HepG2 (cell line): ENCODE data around the gene GDAP2. TPM values are rescaled to one million over a fixed set of nuclear protein-coding genes. Genes with fewer than 3 reads are reported as not detected.

Source experiments
- CREB1 ChIP-seq, 2 experiments: fragments of 450-650 bp in 1 of 2; IDR thresholded peaks; 2 replicates each; pipeline ENCODE4 v1.6.1; 2016 to 2017; ENCODE audit warnings: control low read depth in 1 of 2, mild to moderate bottlenecking in 1 of 2, missing compliant biosample characterization in 1 of 2, missing genetic modification characterization in 1 of 2
- E2F1 ChIP-seq: sonication (generic); formaldehyde crosslinking; IDR thresholded peaks from 2 replicates; pipeline ENCODE4 v1.5.0; 2020; ENCODE audit warnings: missing genetic modification reagents
- EEA1 ChIP-seq: sonication (generic); formaldehyde crosslinking; IDR thresholded peaks from 2 replicates; pipeline ENCODE4 v1.5.1; 2020; ENCODE audit warnings: mild to moderate bottlenecking, missing genetic modification reagents, borderline replicate concordance
- ETV5 ChIP-seq: IDR thresholded peaks from 2 replicates; pipeline ENCODE4 v1.6.1; 2018; ENCODE audit warnings: missing biosample characterization, missing genetic modification reagents, inconsistent platforms, borderline replicate concordance
- FOXA1 ChIP-seq, 2 experiments: fragments of 450-650 bp in 1 of 2; sonication (generic) in 1 of 2; formaldehyde crosslinking in 1 of 2; IDR thresholded peaks; 2 replicates each; pipeline versions ENCODE4 v1.4.0 to v1.6.1; 2016 to 2020; ENCODE audit warnings: missing genetic modification reagents in 1 of 2
- HIVEP1 ChIP-seq: sonication (generic); formaldehyde crosslinking; IDR thresholded peaks from 2 replicates; pipeline ENCODE4 v1.4.0; 2020; ENCODE audit warnings: mild to moderate bottlenecking, missing genetic modification reagents
- HOMEZ ChIP-seq: IDR thresholded peaks from 2 replicates; pipeline ENCODE4 v1.6.1; 2016; ENCODE audit warnings: low read depth
- NBN ChIP-seq: fragments of 450-650 bp; conservative IDR thresholded peaks from 2 replicates; pipeline ENCODE4 v1.6.1; 2017
- NR0B2 ChIP-seq: sonication (generic); formaldehyde crosslinking; IDR thresholded peaks from 2 replicates; pipeline ENCODE4 v1.4.0; 2020; ENCODE audit warnings: mild to moderate bottlenecking, missing genetic modification reagents
- POGK ChIP-seq: sonication (generic); formaldehyde crosslinking; conservative IDR thresholded peaks from 2 replicates; pipeline ENCODE4 v1.8.0; 2022; ENCODE audit warnings: mild to moderate bottlenecking, moderate library complexity, missing genetic modification reagents
- SAP130 ChIP-seq: IDR thresholded peaks from 2 replicates; pipeline ENCODE4 v1.6.1; 2016; ENCODE audit warnings: low read depth
- SPEN ChIP-seq: sonication (generic); formaldehyde crosslinking; IDR thresholded peaks from 2 replicates; pipeline ENCODE4 v1.5.1; 2020; ENCODE audit warnings: low read depth, mild to moderate bottlenecking, missing genetic modification reagents
- TFDP2 ChIP-seq: sonication (generic); formaldehyde crosslinking; IDR thresholded peaks from 2 replicates; pipeline ENCODE4 v1.4.0; 2020; ENCODE audit warnings: missing genetic modification reagents
- TRAFD1 ChIP-seq: sonication (generic); formaldehyde crosslinking; IDR thresholded peaks from 2 replicates; pipeline ENCODE4 v1.5.1; 2020; ENCODE audit warnings: missing genetic modification reagents, mild to moderate bottlenecking, borderline replicate concordance
- ZFYVE20 ChIP-seq: sonication (generic); formaldehyde crosslinking; IDR thresholded peaks from 2 replicates; pipeline ENCODE4 v1.8.0; 2023; ENCODE audit warnings: low read depth, mild to moderate bottlenecking, moderate library complexity, missing genetic modification reagents, borderline replicate concordance
- ZNF235 ChIP-seq: sonication (generic); formaldehyde crosslinking; IDR thresholded peaks from 2 replicates; pipeline ENCODE4 v1.8.1; 2023; ENCODE audit warnings: mild to moderate bottlenecking, missing genetic modification reagents, borderline replicate concordance
- ZNF564 ChIP-seq: sonication (generic); formaldehyde crosslinking; IDR thresholded peaks from 2 replicates; pipeline ENCODE4 v1.8.1; 2023; ENCODE audit warnings: mild to moderate bottlenecking, missing genetic modification reagents
- ZNF644 ChIP-seq: IDR thresholded peaks from 2 replicates; pipeline ENCODE4 v1.6.1; 2016; ENCODE audit warnings: low read depth
- ZNF713 ChIP-seq: sonication (generic); formaldehyde crosslinking; IDR thresholded peaks from 2 replicates; pipeline ENCODE4 v1.4.0; 2020; ENCODE audit warnings: mild to moderate bottlenecking, missing genetic modification reagents
- ZNF737 ChIP-seq: sonication (generic); formaldehyde crosslinking; IDR thresholded peaks from 2 replicates; pipeline ENCODE4 v1.5.0; 2020; ENCODE audit warnings: missing genetic modification reagents, mild to moderate bottlenecking, borderline replicate concordance
- polyA plus RNA-seq, 8 experiments: library from polyadenylated mRNA; depleted of rRNA in 3 of 8; stranded (reverse) in 7 of 8; unstranded in 1 of 8; fragments of >200 nt; fragmentation: Illumina TruSeq in 4 of 8; extraction: Trizol in 4 of 8; gene quantifications; 2 replicates each; pipeline versions ENCODE4 v1.2.1 to v1.2.3, GENCODE V29; 2011 to 2016; ENCODE audit warnings: low read depth in 4 of 8, missing spikeins in 1 of 8, mixed read lengths in 1 of 8; ENCODE audit not compliant: insufficient read depth in 1 of 8
- total RNA-seq, 5 experiments: library from RNA; depleted of rRNA; stranded (reverse); fragments of >200 nt; fragmentation: Illumina TruSeq; extraction: Trizol; gene quantifications; 2 replicates each; pipeline ENCODE4 v1.2.3, GENCODE V29; 2016; ENCODE audit warnings: low read depth in 1 of 5

Gene GDAP2
- total and polyA plus RNA-seq, 2 of the 13 experiments (the other 11 are each of a cell fraction or from before 2014, with no cell fraction given), result 11.4 to 23.2 TPM

GRCh38 chr1:117929343-117930172 is at the start of gene GDAP2, which contains the start of gene WDR3 (continued):
- TF ChIP-seq TRAFD1 (CRISPR knock-in tag) (no peak; the same call in 1 of the 2 replicates), ZNF737 (CRISPR knock-in tag) (no peak), EEA1 (CRISPR knock-in tag) (no peak), HOMEZ (CRISPR knock-in tag) (no peak), SAP130 (CRISPR knock-in tag) (peak; percentile 96), TFDP2 (no peak; the same call in 1 of the 2 replicates), E2F1 (CRISPR knock-in tag) (0 out of 2 replicates have a peak, but pooled peaks have one; percentile 5), NBN (no peak), POGK (CRISPR knock-in tag) (no peak), ZFYVE20 (CRISPR knock-in tag) (0 out of 2 replicates have a peak, but pooled peaks have one; percentile 7), NR0B2 (CRISPR knock-in tag) (no peak), ZNF235 (CRISPR knock-in tag) (no peak), HIVEP1 (no peak), ZNF564 (CRISPR knock-in tag) (no peak), ZNF713 (CRISPR knock-in tag) (peak; percentile 68; the same call in 1 of the 2 replicates), SPEN (CRISPR knock-in tag) (peak; percentile 77), CREB1 (IDR thresholded peaks at IDR 0.05) (peak; percentile 74), CREB1 (CRISPR knock-in tag; IDR thresholded peaks at IDR 0.05) (peak; percentile 94), ZNF644 (no peak), ETV5 (CRISPR knock-in tag) (peak; percentile 45; the same call in 1 of the 2 replicates), FOXA1 (IDR thresholded peaks at IDR 0.05) (no peak), FOXA1 (CRISPR knock-in tag; IDR thresholded peaks at IDR 0.05) (no peak)
